Testis (tissue), 2 donors: ENCODE data around the gene GLIS1.

ENCODE experiments used
- CTCF ChIP-seq, 3 experiments: fragments of 450-650 bp in 2 of 3; fragments of 200-600 bp in 1 of 3; sonication (generic) in 1 of 3; IDR thresholded peaks; one replicate each; pipeline ENCODE4 v1.5.1; 2016 to 2019; ENCODE audit warnings: antibody characterized with exemption in 3 of 3, mild to moderate bottlenecking in 2 of 3, moderate library complexity in 1 of 3
- POLR2A ChIP-seq: fragments of 450-650 bp; IDR thresholded peaks from one replicate; pipeline ENCODE4 v1.6.1; 2017; ENCODE audit warnings: antibody characterized with exemption, mild to moderate bottlenecking, moderate library complexity

- TF ChIP-seq CTCF (IDR thresholded peaks at IDR 0.05) (no peak), POLR2A (no peak)
These were observed 202.4 kb downstream of the GLIS1 start for GRCh38 chr1:53536606-53537005.
